SK-N-MC (cell line): ENCODE measurements around the gene DMTF1.

Experiments used
- EZH2 ChIP-seq: fragments of 200-600 bp; sonication (generic); IDR thresholded peaks from one replicate; pipeline ENCODE4 v1.6.1; 2017; ENCODE audit warnings: antibody characterized with exemption
- FOXP2 ChIP-seq: optimal IDR thresholded peaks from 2 replicates; pipeline ENCODE3; 2011; ENCODE audit warnings: mild to moderate bottlenecking, moderate library complexity; ENCODE audit not compliant: insufficient read depth; ENCODE audit errors: extremely low read length, control extremely low read depth
- POLR2AphosphoS5 ChIP-seq: IDR thresholded peaks from 2 replicates; pipeline ENCODE4 v1.6.1; 2012; ENCODE audit warnings: mild to moderate bottlenecking, low read depth, low read length, borderline replicate concordance

DNA sequence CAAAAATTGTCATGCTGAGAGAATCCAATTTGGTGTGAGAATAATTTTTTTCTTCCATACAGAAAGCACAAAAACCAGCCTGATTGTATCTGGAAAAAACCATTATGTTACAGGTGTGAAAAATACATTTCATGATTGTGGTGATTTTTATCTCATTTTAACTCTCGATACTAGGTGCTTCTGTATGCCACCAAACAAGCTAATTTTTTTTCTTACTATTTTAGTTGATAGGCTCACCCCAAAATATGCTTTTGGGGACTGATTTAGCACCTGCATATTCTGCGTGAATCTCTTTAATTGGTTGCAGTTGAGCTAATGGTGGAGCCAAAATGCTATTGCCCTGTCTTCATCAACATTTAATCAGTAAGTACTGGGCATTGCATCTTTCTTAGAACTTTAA, 1.9 kb downstream of the DMTF1 start:
- TF ChIP-seq POLR2AphosphoS5 (no peak), EZH2 (no peak), FOXP2 (no peak)
